Stimulated activated CD8-positive, alpha-beta memory T cell treated with anti-CD3 and anti-CD28 coated beads, Interleukin-15, amount 100 ng/mL, for 48 hours (primary cell): ENCODE measurements around the gene AOC3.
"Not testable (repeated sequence)": the region's sequence is repeated elsewhere in the genome, so short reads cannot be mapped to it uniquely, and the experiment has no call there.

Experiments
- DNase-seq, 2 donors: peaks; one replicate each; pipeline ENCODE4 v3.0.0-alpha.2; 2020; ENCODE audit warnings: low read depth in 2 of 2

The AOC3 gene

DNA sequence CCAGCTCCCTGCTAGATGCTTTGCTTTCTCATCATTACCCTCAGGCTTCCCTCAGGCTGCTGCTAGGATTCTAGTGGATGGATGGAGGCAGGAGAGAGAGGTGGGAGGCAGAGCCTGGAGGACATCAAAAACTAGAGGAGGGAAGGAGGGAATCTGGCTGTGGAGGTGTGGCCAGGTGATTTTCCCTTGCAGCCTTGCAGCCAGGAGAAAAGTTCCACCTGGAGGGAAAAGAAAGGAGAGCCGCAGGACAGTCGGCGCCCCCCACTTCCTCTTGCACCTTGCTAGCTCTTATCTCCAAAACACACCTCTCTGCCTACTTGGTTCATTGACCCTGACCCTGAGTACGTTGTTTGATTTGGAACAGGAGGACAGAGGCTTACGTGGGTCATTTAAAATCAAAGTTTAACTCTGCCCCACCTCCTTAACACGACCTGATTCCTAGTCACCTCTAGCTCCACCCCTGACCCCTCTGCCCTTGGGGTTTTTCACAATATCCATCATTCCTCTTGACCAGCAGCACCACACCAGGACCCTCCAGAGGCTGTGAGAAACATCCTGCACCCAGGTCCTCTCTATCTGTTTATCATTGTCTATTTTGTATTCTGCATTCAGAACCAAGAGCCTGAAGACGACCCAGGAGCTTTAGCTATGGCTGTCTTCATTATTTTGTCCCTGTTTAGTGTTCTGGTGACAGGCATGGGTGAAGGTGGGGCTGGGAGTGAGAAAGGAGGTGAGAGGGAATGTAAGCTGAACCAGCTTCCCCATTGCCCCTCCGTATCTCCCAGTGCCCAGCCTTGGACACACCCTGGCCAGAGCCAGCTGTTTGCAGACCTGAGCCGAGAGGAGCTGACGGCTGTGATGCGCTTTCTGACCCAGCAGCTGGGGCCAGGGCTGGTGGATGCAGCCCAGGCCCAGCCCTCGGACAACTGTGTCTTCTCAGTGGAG is 15.9 kb downstream of the AOC3 start:
- no peak for DNase-seq

DNA sequence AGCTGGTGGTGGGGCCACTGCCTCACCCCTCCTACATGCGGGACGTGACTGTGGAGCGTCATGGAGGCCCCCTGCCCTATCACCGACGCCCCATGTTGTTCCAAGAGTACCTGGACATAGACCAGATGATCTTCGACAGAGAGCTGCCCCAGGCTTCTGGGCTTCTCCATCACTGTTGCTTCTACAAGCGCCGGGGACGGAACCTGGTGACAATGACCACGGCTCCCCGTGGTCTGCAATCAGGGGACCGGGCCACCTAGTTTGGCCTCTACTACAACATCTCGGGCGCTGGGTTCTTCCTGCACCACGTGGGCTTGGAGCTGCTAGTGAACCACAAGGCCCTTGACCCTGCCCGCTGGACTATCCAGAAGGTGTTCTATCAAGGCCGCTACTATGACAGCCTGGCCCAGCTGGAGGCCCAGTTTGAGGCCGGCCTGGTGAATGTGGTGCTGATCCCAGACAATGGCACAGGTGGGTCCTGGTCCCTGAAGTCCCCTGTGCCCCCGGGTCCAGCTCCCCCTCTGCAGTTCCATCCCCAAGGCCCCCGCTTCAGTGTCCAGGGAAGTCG is 16.8 kb downstream of the AOC3 start:
- not testable (repeated sequence) for DNase-seq

DNA sequence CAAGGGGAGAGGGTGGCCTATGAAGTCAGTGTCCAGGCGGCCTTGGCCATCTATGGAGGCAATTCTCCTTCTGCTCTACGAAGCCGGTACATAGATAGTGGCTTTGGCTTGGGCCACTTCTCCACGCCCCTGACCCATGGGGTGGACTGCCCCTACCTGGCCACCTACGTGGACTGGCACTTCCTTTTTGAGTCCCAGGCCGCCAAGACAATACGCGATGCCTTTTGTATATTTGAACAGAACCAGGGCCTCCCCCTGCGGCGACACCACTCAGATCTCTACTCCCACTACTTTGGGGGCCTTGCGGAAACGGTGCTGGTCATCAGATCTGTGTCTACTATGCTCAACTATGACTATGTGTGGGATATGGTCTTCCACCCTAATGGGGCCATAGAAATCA is 17.3 kb downstream of the AOC3 start:
- DNase-seq = no peak

DNA sequence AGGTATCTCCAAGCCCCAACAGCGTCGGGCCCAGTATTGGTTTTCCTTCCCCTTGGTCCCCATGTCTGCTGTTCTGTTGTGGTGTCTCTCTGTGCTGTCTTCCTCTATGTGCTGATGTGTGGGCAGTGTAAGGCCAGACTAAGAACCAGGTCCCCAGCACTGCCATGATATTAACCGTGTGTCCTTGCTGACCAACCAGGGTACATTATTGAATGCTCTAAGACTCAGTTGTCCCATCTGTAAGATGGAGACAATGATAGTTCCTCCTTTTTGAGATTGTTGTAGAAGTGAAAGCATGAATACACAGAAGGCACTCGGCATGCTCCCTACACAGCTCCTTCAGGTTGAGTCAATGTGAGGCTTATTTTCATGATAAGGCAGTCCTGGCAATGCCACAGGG is 20.6 kb downstream of the AOC3 start:
- no peak for DNase-seq

DNA sequence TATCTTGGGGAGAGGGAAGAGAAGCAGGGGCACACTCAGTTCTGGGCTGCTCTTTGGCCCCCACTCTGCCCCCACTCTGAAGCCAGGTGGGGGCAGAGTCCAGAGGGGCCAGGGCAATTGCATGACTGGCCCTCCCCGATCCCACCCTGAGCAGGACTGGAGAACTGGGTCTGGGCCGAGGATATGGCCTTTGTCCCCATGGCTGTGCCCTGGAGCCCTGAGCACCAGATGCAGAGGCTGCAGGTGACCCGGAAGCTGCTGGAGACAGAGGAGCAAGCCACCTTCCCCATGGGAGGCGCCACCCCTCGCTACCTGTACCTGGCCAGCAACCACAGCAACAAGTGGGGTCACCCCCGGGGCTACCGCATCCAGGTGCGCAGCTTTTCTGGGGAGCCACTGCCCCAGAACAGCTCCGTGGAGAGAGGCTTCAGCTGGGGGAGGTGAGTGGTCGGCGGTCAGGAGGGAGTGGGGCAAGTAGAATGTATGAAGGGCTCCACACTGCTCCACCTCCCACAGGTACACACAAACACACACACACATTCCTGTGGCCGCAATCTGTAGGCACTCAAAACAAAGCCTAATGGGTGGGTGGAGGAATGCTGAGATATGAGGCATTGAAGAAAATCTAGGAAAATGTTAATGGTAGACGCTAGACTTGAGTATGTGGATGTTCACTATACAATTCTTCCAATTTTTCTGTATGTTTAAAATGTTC is 21.4 kb downstream of the AOC3 start:
- DNase-seq = no peak

DNA sequence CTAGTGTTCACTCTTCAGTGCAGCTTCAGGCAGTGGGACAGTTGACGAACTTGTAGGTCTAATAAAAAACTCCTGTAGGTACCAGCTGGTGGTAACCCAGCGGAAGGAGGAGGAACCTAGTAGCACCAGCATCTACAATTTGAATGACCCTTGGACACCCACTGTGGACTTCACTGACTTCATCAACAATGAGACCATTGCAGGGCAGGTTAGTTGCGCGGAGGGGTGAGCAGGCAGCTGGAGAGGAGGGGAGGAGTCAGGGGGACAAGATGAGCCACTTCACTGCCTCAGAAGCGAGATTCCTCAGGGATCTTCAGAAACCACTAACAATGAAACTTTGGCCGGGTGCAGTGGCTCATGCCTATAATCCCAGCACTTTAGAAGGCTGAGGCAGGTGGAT is 22.3 kb downstream of the AOC3 start:
- DNase-seq = no peak

DNA sequence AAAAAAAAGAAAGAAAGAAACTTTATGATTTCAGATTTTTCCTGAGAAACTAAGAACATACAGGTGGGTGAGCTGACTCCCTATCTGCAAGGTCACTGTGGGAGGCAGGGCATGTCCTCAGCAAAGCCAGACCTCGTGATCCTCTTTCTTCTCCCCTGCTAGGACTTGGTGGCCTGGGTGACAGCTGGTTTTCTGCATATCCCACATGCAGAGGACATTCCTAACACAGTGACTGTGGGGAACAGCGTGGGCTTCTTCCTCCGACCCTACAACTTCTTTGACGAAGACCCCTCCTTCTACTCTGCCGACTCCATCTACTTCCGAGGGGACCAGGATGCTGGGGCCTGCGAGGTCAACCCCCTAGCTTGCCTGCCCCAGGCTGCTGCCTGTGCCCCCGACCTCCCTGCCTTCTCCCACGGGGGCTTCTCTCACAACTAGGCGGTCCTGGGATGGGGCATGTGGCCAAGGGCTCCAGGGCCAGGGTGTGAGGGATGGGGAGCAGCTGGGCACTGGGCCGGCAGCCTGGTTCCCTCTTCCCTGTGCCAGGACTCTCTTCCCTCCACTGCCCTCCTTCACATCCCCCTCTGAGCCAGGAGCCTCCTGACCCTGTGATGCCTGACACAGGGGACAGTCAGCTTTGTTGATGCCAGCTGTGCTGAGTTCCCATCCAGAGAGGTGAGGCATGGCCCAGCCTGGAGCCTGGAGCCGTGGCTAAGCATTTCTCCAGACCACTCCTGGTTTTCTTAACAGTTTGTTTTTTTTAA is 23.1 kb downstream of the AOC3 start:
- not testable (repeated sequence) for DNase-seq

DNA sequence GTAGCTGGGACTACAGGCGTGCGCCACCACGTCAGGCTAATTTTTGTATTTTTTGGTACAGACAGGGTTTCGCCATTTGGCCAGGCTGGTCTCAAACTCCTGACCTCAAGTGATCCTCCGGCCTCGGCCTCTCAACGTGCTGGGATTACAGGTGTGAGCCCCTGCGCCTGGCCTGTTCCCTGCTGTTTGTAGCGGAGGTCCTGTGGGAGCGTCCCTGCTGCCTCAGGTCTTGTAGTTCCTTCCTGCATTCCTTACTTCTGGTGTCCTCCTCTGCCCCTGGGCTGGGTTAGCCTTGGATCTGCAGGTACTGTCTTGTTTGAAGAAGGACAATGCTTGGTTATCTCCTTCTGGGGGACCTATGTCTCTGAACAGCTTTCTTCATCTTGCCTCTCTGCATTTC is 26.0 kb downstream of the AOC3 start:
- DNase-seq = no peak

DNA sequence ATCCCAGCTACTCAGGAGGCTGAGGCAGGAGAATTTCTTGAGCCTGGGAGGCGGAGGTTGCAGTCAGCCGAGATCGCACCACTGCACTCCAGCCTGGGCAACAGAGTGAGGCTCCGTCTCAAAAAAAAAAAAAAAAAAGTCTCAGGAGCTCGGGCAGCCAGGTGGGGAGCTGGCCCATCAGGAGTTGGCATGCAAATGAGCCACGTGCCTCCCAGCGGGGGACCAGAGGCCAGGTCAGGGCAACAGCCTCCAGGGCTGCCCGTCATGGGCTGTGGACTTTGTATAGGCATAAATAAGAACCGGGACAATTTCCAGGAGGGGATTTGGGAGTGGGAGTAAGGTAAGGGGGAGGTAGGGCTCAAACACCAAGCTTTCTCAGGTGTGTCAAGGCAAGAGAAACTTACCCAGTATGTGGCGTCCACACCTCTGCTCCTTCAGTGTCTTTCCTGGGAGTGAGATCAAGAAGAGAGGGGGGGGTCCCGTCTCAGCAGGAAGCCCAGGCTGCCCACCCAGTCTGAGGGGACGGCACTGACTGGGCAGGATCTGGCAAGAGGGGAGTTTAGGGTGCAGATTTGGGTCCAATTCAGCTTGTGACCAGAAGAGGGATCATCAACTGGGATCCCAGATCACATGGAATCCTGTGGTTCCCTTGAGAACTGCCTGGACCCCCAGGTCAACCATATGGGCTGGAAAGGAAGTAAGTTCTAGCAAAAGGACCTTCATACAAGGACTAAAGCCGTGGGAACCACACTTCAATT is 27.3 kb downstream of the AOC3 start:
- DNase-seq = no peak

DNA sequence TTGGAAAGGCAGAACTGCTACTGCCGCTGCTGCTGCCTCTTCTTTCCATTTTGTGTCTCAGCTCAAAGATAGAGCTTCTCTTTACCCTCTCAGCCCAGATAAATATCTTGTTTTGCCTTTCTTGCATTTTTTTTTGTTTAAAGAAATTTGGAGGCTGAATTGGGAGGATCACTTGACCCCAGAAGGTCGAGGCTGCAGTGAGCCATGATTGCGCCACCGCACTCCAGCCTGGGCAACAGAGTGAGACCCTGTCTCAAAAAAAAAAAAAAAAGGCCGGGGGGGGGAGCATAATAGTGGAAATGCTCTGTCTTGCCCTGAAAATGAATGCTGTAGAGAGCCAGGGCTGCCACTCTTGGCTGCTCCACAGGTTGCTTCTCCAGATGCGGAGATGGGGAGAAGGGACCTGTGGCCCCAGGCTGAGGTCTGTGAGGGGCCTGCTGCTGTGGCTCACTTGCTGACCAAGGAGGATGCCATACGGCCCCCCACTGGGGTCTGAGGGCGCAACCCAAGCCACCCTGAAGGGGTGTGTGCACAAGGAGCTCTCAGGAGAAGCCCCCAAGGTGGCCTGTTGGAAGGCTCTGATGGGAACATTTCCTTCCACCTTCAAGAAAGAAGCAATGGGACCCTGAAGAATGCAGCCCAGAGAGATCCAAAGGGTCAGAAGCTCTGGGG is 28.1 kb downstream of the AOC3 start:
- no peak for DNase-seq

DNA sequence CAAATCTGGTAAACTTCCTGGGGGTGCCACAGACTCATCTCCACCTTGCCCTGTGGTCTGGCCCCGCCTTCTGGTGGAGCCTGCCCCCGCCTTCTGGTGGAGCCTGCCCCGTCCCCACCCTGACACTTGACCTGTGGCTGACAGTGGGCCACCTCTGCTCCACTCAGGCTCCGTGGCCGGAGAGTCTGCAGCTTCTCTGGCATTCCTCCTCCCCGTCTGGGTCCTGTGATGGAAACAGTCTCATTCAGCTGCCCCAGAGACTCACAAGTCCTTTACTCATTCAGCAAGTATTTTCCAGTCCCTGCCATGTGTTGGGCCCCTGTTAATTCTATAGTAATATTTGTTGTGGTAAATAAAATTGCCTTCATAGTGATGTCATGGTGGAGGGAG is 28.6 kb downstream of the AOC3 start:
- no peak for DNase-seq

DNA sequence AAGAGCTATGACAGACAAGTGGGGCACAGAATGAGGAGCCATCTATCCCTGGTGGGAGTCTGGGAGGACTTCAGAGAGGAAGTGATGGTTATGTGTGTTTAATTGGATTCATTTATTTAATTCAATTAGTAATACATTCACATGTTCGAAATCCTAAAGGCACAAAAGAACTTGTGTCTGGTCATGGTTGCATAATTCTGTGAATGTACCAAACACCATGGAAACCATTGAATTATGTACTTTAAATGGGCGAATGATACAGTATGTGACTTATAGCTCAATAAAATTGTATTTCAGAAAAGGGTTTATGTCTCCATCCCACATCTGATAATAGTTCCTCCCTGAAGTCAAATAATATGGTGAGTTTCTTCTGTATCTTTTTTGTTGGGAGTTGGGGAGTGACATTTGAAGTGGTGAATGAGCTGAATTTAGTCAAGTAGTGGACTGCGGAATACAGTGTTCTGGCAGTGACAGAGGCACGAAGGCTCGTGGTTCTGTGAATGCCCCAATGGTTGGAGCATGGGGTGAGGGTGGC is 29.8 kb downstream of the AOC3 start:
- DNase-seq = no peak

DNA sequence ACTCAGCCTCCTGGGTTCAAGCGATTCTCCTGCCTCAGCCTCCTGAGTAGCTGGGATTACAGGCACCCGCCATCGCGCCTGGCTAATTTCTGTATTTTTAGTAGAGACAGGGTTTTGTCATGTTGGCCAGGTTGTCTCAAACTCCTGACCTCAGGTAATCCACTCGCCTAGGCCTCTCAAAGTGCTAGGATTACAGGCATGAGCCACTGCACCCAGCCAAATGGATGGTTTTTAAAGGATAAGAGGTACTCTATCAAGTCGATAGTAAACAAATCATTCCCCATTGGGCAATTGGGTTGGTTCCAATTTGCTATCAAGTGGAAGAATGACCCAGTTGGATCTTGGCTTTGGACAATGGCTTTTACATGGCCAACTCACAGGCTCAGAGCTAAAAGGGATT is 30.7 kb downstream of the AOC3 start:
- not testable (repeated sequence) for DNase-seq

DNA sequence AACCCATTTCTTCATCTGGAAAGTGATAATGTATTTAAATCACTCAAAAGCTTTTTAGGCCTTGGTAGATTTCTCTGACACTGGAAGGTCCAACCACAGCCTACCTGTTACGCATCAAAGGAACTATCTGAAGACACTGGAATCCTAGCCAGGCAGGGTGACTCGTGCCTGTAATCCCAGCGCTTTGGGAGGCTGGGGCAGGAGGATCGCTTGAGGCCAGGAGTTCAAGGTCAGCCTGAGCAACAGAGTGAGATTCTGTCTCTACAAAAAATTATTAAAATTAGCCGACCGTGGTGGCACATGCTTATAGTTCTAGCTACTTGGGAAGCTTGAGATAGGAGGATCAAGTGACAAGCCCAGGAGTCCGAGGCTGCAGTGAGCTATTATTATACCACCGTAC is 31.2 kb downstream of the AOC3 start:
- no peak for DNase-seq

DNA sequence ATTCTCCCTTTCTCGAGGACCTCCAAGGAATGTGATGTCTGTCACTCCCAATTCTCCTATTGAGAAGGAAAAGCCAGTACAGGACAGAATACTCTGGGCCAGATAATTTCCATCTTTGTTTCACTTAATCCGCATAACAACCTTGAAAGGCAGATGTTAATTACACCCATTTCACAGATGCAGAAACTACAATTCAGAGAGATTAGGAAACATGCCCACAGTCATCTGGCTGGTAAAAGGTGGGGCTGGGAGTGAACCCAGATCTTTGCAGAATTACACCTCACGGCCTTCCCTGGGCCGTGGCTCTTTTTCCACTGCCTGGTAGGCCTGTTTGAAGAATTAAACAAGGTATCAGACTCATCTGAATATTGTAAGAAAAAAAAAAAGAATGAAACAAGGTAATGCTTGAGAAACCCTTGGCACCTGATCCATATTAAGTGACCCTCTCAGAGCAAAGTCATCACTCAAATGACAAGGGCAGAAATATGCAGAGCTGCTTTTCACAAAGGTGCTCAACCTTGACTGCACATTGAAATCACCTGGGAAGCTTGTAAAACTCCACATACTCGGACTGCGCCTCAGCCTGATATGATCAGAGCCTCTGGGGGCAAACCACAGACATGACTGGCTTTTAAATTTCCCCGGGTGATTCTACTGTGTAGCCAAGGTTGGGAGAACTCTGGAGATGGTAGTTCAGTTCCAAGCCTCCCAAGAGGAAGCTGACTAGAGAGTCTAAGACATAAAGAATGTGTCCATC is 33.0 kb downstream of the AOC3 start:
- DNase-seq = no peak

DNA sequence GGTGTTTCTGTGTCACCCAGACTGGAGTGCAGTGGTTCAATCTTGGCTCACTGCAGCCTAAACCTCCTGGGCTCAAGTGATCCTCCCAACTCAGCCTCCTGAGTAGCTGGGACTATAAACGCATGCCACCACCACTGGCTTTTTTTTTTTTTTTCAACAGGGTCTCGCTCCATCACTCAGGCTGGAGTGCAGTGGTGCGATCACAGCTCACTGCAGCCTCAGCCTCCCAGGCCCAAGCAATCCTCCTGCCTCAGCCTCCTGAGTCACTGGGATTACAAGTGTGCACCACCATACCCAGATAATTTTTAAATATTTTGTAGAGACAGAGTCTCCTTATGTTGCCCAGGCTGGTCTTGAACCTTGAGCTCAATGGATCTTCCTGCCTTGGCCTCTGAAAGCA is 34.8 kb downstream of the AOC3 start:
- not testable (repeated sequence) for DNase-seq

DNA sequence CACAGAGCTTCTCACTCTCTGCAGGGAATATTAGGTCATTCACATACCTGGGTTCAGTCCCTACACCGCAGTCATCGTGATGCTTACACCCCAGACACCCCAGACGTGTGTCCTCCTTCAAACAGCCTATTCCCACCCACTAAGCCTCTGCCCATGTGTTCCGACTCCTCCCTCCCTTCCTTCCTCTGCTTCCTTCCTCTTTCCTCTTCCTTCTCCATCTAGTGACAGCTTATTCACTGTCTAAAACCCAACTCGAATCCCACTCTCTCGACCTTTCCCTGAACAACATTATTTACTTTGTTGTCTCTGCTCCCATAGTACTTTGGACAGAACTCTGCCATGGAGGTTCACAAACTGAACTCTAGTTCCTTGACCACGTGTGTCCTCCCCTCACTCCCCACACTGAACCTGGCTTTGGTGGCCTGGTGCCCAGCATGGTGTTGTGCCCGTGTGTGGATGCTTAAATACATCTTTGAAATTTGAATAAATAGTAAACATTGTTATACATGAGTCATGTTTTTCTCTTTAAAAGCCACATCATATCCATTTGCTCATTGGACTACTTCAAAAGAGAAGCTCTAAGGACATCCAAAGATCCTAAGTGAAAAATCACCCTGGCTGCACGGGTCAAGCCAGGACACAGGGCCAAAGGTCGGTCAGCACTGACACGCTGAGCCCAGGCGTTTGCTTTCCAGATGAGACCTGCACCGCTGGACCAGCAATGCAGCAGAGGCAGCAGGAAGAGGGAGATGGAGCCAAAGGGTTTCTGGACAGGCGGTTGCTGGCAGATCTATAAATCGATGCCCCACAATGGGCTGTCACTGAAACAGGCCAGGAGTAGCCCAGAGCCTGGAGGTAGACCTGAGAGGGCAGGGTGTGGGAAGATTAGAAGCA is 35.5 kb downstream of the AOC3 start:
- no peak for DNase-seq

DNA sequence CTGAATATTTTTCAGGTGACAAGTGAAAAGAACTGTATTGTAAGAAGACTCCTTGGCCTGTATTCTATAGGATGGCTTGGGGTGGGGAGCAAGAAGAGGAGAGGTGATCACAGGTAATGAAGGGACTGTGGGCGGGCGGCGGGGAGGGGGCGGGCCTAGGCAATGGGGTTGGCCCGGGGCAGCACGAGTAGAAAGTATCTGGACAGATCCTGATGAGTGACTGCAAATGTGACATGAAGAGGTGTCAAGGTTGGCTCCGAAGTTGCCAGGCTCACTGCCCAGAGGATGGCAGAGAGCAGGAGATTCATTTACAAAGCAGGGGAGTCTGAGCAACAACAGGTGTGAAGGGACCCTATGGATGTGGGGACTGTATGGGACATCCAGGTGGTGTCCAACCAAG is 38.8 kb downstream of the AOC3 start:
- no peak for DNase-seq
